Right ventricle myocardium superior (tissue), 1 donor: ENCODE data around the gene LPAR3. TPM values are rescaled to one million over a fixed set of nuclear protein-coding genes. Genes with fewer than 3 reads are reported as not detected.
A peak's percentile ranks its signal among the peaks of the same experiment; 100 is the strongest.

ENCODE experiments used
- ATAC-seq: fragments of 200-7000 bp; cut with Tn5 transposase; one replicate; pipeline ENCODE4 v1.9.1; 2020; ENCODE audit warnings: mild to moderate bottlenecking; ENCODE audit not compliant: poor library complexity
- DNase-seq: peaks from one replicate; pipeline ENCODE4 v3.0.0-alpha.2; 2020
- intact Hi-C: fragments of 100-400 bp; cut with DNase I; formaldehyde crosslinking; loops from one replicate; pipeline ENCODE4 v1.11.2; 2022
- long read RNA-seq: library from polyadenylated mRNA; unstranded; transcript quantifications from one replicate; pipeline ENCODE4 v2.0.0, GENCODE V29; 2021
- total RNA-seq: library from RNA; stranded (reverse); fragmentation: NEBNext Ultra II Directional; extraction: Animal tissue kit (Norgen Biotek cat#: 25700); gene quantifications from one replicate; pipeline ENCODE4 v1.2.1, GENCODE V29; 2021
- donor health status: DM: no; HTN: yes; CAD: no; lungs with severe emphysema.

LPAR3 gene
- total RNA-seq: 16.9 TPM
- long read RNA-seq, transcript LPAR3-201 (3 exons, 1,720 nt): major isoform, 62 of 76 reads
- long read RNA-seq, partial matches to known transcripts: 0 of 76 reads
- long read RNA-seq, other reads (novel, unspliced or antisense): 12 of 76 reads

DNA sequence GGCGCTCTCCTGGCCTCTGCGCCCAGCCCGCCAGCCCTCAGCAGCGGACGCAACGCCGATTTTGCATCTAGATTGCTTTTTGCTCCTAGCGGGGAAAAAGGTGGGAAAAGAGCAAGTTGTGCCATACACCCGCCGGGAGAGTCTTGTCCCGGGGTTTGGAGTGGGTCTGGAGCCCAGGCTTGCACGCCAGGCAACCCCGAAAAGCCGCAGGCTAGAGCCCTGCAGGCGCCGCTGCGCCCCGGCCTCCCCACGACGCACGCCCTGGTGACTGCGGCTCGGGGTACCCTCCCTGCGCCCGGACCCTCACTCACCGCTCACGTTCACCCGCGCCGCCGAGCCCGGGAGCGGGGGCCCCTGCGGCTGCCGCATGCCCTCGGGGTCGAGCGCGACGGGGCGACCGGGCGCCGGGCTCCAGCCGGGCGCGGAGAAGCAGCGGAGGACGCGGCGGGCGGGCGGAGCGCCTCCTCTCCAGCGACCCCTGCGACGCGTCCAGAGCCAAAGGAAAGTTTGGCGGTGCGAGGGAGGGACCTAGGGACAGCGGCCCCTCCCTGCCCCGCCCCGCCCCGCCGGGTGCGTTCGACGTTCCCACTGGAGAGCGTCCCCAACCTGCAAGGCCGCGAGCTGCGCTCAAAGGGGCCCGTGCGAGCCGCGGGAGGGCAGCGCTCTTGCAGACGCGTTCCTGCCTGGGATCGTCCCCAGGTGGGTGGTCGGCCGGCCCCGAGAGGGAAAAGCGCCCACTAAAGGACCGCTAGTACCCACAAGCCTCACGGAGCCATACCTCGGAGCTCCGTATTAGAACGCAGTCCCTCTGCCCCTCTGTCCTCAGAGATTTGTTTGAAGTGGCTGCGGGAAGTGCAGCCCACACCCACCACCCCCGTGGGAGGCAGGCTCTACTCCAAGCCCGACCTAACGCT lies at the start of gene LPAR3:
TSS of gene LPAR3 (minus strand) at position 502 of the 914 bp plus-strand sequence. CDS start 27,086 bp downstream, outside the sequence.
- peak; percentile 93 for ATAC-seq
- DNase-seq: peak; percentile 64
- intact Hi-C loops: no loop called here

GRCh38 chr1:84941843-84942242 lies 48.8 kb upstream of the LPAR3 start:
- ATAC-seq: no peak
- intact Hi-C loops: loop anchor here (5.0 kb wide), 1 partner anchor 315 kb away; the partner anchor contains the start of gene C1orf52
- no peak for DNase-seq

- DNase-seq (no peak), ATAC-seq (no peak)
- intact Hi-C loops: loop anchor here (5.0 kb wide), 1 partner anchor 317 kb away; the partner anchor contains the start of gene C1orf52
Measured at GRCh38 chr1:84940481-84940880, 47.5 kb upstream of the LPAR3 start.

GRCh38 chr1:84939761-84940160 lies 46.8 kb upstream of the LPAR3 start:
- intact Hi-C loops: loop anchor here (5.0 to 10.0 kb wide), 3 partner anchors 165 to 495 kb away; partner anchors contain the start of gene C1orf52
- DNase-seq: no peak
- ATAC-seq: no peak

- no peak for DNase-seq
- ATAC-seq: no peak
- intact Hi-C loops: loop anchor here (10.0 kb wide), 2 partner anchors 164 to 494 kb away; no protein-coding TSS in a partner anchor
Measured at GRCh38 chr1:84939151-84939550, 46.1 kb upstream of the LPAR3 start.

DNA sequence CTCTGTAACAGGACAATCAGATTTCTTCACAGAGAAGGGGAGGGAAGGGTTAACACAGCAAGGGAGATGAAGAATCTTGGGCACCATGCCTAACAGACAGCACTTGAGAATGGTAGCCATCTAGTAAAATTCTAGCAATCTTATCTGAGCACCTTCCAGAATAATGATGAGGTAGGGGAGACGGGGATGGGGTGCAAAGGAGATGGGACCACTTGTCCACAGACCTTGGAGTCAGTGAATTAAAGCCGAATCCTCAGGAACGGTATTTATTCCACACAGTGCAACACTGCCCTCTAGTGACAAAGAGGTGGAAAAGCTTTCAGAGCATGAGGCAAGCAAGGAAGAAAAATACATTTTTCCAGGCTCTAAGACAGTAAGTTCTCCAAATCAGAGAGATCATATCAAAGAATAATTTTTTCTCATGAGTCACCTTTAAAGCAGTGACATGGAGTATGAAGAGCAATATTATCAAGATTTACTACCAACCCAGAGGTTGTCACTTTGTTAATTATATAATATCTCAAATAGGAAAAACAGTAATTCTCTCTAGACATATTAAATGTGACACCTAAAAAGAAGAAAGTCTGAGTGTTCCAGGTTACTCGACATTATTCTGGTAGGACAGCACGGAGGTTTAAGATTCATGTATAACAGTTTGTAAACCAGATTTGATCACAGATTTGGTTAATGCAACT lies 43.3 kb upstream of the LPAR3 start:
- DNase-seq: no peak
- ATAC-seq: peak; percentile 88
- intact Hi-C loops: loop anchor here (10.0 kb wide), 2 partner anchors 161 to 491 kb away; no protein-coding TSS in a partner anchor

DNA sequence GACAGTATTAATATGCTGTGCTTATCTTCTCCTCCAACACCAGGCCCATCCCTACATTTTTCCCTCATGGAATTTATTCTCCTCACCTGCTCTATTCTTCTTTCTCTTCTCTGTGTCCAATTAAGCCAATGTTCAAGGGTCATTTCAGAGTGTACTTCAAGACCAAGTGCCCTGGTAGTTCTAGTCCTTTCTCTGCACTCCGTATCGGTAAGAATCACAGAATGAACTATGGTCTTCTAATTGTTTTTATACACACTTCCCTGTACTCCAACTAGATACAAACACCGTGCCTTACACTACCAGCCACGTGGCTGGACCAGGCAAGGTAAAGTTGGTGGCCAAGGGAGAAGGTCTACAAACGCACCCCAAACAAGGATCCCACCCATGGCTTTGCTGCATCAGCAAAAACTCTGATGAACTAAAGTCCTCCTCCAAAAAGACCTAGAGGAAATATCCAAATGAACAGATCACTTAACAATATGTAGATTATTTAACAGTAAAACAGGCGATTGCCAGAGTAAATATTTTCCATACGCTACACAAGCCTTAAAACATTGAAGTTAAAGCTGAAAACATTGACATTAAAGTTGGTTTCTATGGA lies 40.1 kb upstream of the LPAR3 start:
- ATAC-seq: no peak
- intact Hi-C loops: loop anchor here (10.0 kb wide), 2 partner anchors 158 to 488 kb away; no protein-coding TSS in a partner anchor
- DNase-seq: no peak

DNA sequence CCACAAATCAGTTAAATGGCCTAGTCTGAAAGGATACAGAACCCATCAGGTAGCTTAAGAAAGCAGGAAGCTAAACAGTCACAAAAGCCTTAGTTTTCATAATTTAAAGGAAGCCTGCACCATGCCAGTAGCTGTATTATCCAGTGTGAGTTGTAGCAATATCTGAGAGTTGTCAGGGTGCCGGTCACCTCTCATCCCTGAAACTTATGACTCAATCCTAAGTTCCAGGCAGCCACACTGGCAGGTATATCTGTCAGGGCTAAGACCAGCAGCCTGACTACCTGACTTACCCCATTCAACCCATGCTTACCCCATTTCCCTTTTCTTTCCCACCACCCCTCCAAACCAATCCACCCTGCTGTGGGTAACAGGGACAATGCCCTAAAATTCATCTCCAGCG lies 37.8 kb upstream of the LPAR3 start:
- ATAC-seq (no peak), DNase-seq (no peak)
- intact Hi-C loops: loop anchor here (10.0 kb wide), 2 partner anchors 156 to 486 kb away; no protein-coding TSS in a partner anchor

DNA sequence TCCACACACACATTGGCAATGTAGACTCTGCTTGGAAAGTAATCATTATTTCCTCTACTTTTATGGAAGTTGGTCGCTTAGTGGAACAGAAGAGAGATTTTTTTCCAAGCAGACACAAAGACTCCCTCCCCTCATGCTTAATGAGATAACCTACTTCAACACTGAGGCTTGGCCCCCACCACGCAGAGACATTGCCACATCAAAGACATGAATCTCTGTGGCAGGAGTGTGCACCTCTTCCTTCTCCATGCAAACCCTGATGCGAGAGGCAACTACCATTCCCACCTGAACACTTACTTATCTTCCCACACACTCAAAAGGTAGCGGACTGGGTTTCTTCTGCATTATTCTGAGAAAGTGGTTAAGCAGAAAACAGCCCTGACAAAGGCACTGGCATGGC lies 37.3 kb upstream of the LPAR3 start:
- no peak for ATAC-seq

DNA sequence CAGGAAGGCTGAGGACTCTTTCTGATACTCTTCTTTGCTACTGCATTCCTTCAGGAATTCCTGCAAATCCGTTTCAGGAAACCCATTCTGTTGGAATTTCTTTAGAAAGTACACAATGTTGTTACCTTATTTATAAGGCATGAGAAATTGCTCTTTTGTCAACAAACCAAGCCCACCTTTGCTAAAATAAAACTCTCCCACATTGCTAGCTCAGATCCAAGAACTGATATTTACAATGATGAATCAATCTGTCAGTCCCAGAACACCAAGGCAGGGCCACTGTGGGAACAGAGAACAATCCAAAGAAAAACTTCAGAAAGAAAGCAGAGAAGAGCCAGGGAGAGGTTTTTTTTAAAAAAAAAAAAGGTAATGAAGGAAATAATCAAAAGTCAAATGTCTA lies 36.6 kb upstream of the LPAR3 start:
- DNase-seq (no peak), ATAC-seq (no peak)
- intact Hi-C loops: no loop called here

More for the DNA sequence above, 37.3 kb upstream of the LPAR3 start:
- DNase-seq: no peak
- intact Hi-C loops: loop anchor here (10.0 kb wide), 2 partner anchors 156 to 486 kb away; no protein-coding TSS in a partner anchor

DNA sequence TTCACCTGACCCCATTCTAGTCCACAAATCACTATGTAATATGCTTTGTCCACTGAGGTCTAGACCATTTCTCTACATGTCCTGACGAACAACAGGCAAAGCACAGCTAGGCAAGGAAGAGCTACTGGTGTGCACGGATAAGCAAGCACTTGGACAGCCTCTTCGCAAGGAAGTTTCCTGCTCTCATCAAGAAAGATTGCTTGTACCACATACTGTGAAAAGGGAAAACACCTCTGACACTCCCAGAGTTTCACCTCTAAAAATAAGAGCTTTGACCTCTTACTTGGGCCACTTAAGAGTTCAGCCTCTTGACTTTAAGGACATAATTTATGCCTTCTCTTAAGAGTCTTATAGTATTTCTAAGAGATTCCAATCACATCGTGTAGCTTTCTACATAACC lies 36.0 kb upstream of the LPAR3 start:
- ATAC-seq (no peak), DNase-seq (no peak)
- intact Hi-C loops: no loop called here

- intact Hi-C loops: no loop called here
- ATAC-seq: no peak
- DNase-seq: no peak
Measured at GRCh38 chr1:84923317-84923716, 30.3 kb upstream of the LPAR3 start.

DNA sequence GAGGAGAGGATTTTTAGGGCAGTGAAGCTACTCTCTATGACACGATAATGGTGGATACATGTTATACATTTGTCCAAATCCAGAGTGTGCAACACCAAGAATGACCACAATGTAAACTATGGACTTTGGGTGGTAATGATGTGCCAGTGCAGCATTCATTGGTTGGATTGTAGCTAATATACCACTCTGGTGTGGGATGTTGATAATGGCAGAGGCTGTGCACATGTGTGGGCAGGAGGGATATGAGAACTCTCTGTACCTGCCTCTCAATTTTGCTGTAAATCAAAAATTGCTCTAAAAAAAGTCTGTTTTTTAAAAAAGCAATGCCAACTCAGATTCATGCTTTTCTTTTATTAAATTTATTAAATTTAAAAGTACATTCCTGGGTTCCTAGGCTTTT lies 27.2 kb upstream of the LPAR3 start:
- intact Hi-C loops: no loop called here

GRCh38 chr1:84919461-84919970 lies 26.5 kb upstream of the LPAR3 start:
- DNase-seq (no peak), ATAC-seq (no peak)
- intact Hi-C loops: no loop called here

More for the DNA sequence above, 27.2 kb upstream of the LPAR3 start:
- ATAC-seq (no peak), DNase-seq (no peak)

DNA sequence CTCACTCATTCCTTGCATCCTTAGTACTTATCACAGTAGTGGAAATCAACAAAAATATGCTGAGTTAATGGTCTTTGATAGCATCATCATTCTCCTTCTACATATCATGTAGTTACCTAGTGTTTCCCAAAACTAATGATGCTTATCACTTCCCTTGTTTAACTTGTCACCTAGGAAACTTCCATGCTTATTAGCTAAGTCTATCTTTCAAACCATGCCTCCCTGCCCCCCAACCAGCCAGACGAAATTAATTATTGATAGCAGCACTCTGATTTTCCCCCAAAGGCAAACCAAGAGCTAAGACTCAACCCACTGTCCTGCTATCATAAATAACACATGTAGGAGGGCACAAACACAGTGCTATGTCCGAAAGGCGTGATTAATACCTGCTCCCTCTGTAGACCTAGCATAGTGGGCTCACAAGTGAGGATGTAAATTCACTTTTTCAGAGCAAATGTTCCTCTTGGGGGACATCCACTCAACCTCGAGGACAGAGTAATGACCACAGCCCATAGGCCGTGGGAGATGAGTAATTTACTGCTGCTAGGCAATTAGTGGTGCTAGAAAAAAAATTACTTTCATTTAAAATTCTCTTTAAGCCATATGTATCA lies 25.8 kb upstream of the LPAR3 start:
- DNase-seq (no peak), ATAC-seq (no peak)
- intact Hi-C loops: no loop called here

GRCh38 chr1:84916897-84917296 lies 23.9 kb upstream of the LPAR3 start:
- DNase-seq: no peak

GRCh38 chr1:84913555-84913892 lies 20.5 kb upstream of the LPAR3 start:
- peak; percentile 81 for ATAC-seq

More at GRCh38 chr1:84916897-84917296, 23.9 kb upstream of the LPAR3 start:
- ATAC-seq: no peak
- intact Hi-C loops: no loop called here

More at GRCh38 chr1:84913555-84913892, 20.5 kb upstream of the LPAR3 start:
- DNase-seq: no peak
- intact Hi-C loops: no loop called here
